Hindlimb muscle (tissue), 1 donor: ENCODE data around the gene KCMF1. TPM values are rescaled to one million over a fixed set of nuclear protein-coding genes. Genes with fewer than 3 reads are reported as not detected.

Experiments used
- DNase-seq: peaks from one replicate; pipeline ENCODE4 v3.0.0-alpha.2; 2013
- polyA plus RNA-seq: library from polyadenylated mRNA; unstranded; fragments of 120-200 nt; gene quantifications from one replicate; pipeline ENCODE4 v1.2.1, GENCODE V29; 2013; ENCODE audit not compliant: insufficient read length

Gene KCMF1
- polyA plus RNA-seq, 1 donor: 39.6 TPM

DNA sequence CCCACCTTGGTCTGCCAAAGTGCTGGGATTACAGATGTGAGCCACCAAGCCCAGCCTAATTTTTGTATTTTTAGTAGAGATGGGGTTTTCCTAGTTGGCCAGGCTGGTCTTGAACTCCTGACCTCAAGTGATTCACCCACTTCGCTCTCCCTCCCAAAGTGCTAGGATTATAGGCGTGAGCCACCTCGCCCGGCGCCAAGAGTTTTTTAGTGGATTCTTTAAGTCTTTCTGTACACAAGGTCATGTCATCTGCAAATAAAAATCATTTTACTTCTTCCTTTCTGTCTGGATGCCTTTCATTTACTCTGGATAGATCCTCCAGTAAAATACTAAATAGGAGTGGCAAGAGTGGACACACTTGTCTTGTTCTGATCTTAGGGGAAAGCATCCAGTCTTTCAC is 61.7 kb downstream of the KCMF1 start:
- DNase-seq: no peak

DNA sequence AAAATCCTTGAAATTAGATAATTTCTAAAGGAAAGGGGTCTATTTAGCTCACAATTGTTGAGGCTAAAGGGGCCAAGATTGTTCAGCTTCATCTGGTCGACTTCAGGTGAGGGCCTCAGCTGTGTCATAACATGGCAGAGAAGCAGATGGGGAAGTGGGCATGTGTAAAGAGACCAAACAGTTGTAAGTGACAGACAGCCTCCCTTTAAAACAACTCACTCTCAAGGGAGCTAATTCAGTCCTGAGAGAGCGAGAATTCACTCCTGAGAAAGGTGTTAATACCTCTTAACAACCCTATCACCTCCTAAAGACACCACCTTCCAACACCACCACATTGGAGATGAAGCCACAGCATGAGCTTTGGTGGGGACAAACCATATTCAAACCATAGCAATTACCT is 62.4 kb downstream of the KCMF1 start:
- DNase-seq: no peak

DNA sequence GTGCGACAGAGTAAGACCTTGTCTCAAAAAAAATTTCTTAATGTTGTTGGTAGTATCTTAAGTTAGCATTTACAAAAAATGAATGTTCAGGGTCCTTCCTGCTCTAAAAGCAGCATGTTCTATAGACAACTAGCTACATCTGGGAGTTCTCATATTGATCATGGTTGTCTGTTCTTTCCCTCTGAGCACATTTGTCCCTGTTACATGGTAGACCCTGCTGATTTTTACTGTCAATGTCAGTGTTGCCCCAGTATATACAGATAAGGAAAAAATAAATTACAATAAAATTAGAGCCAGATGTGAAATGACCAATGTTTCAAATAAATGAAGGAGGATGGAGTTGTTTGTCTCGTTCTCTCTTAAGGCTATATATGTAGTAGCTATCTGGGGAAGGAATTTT is 63.2 kb downstream of the KCMF1 start:
- no peak for DNase-seq

DNA sequence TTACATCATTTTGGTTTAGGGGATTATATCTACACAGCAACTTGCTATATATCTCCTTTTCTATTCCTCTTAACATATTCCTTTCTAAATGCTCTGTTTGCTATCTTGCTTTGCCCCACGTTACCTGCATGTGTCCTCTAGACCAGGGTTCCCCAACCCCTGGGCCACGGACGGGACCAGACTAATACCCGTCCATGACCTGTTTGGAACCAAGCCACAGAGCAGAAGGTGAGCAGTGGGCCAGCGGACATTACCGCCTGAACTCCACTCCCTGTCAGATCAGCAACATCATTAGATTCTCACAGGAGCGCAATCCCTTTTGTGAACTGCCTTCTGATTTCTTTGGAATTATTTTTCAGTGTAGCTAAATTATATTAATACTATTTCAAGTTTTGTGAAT is 66.7 kb downstream of the KCMF1 start:
- DNase-seq: no peak

DNA sequence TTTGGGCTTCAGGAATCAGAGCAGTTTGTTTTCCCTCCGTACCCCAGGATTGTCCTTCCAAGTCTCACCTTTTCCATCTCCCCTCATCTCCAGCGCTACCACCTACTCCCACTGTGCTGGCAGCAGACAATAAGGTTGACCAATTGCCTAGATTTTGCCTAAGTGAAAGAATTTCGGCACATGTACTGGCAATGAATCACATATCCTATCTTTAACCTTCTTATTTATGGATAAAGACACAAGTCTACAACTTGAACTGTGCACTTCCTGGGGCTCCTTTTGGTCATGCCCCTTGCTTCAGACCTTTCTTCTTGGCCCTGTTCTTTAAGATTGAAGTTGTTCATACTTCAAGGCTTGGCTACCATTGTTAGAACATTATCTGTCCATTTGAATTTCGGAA is 71.4 kb downstream of the KCMF1 start:
- no peak for DNase-seq

DNA sequence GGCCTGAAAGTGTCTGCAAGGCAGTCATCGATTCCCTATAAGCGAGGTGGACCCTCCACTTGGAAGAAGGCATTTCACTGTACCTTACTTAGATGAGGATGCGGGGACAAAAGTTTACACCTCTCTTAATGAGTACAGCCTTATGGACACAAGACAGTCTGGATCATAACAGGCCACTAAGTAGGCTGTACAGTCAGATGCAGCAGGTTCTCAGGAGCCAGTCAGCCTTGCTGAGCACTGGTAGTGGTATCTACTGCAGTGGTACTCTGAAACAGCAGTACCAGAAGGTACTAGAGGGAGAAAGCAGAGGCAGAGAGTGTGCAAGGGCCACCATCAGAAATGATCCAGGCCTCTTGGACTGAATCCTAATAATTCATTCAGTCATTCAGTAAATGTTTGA is 77.6 kb downstream of the KCMF1 start:
- DNase-seq: no peak

DNA sequence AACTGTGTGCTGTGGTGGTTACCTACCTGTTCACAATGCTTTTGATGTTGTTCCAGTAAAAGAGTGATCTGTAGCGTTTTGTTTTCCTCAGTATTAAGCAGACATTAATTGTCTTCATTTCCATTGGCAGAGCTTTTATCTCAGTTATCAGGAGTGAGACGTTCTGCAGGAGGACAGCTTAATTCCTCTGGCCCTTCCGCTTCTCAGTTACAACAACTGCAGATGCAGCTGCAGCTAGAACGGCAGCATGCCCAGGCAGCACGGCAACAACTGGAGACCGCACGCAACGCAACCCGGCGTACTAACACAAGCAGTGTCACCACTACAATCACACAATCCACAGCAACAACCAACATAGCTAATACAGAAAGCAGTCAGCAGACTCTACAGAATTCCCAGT is 78.3 kb downstream of the KCMF1 start:
- DNase-seq: no peak

DNA sequence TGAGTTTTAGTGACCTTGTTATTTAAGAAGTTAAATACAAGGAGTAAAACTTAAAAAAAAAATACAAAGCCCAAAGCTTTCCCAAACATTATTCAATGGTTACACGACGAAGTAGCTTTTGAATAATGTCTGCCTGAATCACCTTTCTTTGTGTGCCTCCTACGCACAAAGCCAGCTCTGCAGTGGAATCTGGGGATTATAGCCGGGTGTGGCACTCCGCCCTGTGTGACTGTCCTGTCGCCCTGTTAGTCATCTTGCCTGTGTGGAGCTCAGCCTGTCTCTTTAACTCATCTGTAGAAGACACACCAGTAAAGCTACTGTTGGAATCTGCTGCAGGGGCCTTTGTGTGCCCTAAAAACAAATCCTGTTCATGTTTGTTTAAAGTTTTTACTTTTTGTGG is 82.8 kb downstream of the KCMF1 start:
- DNase-seq: no peak

DNA sequence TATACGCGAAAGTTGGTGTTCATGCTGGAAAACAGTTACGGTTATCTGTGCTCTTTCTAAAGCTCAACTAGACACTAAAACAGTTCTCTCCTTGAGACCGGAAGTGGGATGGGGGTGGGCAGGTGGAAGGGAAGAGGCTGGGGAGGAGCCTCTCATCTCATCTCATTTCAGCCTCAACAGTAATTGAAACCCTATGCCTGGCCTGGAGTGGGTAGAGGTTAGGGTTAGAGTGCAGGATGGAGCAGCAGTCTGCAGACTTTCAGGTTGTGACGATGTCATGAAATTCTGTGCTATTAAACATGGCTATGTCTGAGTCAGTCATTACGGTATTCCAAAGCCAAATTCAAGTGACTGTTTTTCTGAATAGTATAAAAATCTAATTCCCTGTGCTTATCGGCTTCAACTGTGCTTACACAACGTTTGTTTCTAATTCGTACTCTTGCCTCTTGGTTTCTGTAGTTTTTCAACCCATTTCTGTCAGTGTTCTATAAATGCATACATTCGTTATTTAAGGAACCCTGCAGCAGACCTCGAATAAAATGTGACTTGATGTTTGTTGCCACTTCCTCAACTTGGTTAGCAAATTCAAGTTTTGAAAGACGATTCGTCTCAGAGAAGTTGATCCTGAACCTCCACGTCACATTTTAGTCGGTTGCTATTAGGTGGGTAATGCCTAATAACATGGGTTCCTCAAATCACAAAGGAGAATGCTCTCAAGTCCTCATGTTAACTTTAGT is 86.4 kb downstream of the KCMF1 start:
- no peak for DNase-seq

DNA sequence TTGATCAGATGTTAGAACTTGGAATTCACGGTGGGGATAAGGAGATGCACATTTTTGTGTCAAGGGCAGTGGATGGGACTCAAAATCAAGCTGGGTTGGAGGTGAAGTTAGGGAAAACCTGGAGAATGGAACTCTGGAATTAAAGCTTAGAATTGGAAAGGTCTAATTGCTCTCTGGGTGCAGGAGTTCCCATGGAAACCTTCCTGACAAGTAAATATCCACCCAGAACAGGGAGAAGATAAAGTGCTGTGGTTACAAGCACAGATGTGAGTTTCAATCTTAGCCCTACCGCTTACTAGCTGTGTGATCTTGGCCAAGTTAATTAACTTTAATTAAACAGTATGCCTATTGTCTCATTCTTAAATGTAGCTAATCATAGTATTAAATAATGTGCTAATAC is 90.9 kb downstream of the KCMF1 start:
- no peak for DNase-seq

DNA sequence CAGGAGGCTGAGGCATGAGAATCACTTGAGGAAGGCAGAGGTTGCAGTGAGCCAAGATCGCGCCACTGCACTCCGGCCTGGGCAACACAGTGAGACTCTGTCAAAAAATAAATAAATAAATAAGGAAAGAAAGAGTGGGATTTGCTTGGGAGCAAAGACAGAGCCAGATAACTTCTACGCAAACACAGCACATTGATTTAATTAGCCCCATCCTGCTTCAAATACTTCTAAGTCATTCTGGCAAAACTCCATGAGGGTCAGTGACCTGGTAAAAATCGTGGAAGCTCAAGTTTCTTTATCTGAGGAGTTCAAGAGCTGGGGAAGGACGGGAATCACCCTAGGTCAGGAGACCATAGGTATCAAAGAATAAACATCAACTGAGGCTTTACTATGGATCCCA is 91.6 kb downstream of the KCMF1 start:
- no peak for DNase-seq

DNA sequence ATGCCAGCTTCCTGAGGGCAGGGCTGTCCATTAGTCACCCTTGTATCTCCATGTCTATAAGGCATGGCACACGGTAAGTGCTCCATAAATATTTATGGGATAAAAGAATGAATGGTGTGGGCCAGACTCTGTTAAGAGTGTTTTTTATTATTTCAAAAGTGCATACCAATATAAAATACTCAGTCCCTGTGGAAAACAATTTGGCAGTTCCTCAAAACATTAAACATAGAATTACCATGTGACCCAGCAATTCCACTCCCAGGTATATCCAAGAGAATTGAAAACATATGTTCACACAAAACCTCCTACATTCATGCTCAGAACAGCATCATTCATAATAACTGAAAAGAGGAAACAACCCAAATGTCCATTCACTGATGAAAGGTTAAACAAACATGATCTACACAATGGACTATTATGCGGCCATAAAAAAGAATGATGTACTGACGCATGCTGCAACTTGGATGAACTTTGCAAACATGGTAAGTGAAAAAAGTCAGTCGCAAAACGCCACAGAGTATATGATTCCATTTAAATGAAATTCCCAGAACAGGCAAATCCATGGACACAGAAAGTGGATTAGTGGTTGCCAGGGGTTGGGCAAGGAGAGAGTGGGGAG is 93.1 kb downstream of the KCMF1 start:
- DNase-seq: no peak

DNA sequence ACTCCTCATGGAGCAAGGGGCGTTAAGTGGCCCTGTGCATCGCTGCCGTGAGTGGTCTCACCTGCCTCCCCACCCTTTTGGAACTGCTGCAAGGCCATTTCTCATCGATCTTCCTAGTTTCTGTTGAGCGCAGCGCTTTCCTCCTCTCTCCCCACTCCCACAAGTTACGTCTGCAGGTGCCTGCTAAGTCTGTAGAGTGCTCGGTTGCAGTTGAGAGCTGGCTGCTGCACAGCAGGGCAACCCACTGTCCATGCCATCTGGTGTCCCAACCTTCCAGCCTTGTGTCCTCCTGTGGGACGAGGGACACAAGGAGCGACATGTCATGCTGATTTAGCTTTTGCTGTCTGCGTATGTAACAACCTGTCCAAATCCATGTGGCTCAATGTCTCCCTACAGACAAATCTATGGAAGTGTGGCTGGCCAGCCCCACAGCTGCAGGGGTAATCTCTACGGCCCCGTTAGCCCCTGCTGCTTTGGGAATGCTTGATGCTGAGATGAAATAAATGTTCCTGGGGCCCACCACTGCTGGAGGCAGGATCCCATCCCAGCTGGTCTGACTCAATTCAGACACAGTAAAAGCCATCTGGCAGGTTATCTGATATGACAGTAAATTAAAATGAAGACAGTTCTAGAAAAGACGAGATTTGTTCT is 94.1 kb downstream of the KCMF1 start:
- DNase-seq: no peak

DNA sequence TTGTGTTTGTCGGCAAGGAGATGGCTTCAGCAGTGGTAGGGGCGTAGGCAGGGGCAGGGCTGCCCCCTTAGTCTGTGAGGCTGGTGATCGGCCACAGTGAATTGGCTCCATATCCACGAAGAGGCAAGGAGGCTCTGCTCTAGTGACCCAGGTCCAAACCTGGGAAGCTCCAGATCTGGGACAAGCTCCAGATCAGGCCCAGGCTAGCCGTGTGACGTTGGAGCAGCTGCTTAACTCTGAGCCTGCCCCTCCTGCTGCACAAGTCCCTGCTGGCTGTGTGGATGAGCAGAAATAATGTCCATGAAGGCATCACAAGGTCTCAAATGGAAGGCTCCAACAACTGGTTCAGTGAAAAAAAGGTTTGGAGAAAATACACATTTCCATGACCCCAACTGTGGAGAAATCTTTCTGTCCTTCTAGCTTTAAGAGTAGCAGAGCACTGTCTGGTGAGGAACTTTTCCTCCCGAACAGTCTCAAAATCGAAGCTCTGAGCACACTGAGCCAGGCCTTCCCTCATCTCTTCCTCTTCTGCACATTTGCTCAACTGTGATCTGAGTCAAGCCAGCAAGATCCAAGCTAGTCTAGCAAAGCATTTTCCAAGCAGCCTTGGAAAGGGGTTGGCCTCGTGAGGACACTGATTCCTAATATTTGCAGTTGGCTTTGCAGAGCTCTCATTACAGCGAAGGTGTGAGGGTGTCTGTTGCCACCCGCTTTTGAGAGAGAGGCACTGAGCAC is 95.2 kb downstream of the KCMF1 start:
- DNase-seq: peak; percentile 32

DNA sequence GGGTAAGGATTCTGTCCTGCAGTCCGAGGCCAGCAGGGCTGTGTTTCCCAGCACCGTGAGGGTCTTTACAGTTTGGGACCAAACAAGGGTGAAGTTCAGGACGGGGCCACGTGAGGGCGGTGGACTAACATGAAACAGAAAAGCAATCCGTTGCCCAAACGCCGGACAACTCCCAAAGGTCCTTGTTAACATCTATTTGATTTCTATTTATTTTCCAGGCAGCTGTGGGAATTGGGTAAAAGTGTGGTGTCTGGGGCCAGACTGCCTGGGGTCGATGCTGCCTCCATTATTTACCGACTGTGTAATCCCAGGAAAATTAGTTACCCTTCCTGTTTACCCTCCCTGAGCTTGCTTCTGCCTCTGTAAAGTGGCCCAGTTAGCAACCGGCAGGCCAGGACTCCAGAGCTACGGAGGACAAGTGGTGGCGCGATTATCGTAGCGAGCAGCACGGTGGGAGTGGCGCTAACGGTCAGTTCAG is 96.0 kb downstream of the KCMF1 start:
- DNase-seq: peak; percentile 74

DNA sequence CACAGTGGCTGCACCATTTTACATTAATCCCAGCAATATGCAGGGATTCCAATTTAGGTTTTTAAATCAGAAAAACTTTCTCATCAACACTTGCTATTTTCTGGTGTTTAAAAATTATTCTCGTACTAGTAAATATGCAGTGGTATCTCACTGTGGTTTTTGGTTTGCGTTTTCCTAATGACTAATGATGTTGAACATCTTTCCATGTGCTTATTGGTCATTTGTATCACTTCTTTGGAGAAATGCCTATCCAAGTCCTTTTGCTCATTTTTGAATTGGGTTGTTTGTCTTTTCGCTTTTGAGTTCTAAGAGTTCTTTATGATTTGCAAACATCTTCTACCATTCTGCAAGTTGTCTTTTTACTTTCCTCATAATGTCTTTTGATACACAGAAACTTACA is 100.1 kb downstream of the KCMF1 start:
- DNase-seq: no peak

DNA sequence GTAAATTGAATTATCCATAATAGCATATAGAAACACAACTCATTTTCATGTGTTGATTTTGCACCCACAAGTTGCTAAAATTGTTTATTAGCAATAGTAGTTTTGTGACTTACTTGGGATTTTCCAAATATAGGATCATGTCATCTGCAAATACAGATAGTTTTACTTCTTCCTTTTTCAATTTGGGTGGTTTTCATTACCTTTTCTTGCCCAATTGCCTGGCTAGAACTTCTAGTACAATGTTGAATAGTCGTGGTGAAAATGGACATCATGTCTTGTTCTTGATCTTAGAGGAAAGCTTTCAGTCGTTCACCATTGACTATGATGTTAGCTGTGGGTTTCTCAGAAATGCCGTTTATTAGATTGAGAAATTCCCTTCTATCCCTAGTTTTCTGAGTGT is 102.1 kb downstream of the KCMF1 start:
- no peak for DNase-seq

DNA sequence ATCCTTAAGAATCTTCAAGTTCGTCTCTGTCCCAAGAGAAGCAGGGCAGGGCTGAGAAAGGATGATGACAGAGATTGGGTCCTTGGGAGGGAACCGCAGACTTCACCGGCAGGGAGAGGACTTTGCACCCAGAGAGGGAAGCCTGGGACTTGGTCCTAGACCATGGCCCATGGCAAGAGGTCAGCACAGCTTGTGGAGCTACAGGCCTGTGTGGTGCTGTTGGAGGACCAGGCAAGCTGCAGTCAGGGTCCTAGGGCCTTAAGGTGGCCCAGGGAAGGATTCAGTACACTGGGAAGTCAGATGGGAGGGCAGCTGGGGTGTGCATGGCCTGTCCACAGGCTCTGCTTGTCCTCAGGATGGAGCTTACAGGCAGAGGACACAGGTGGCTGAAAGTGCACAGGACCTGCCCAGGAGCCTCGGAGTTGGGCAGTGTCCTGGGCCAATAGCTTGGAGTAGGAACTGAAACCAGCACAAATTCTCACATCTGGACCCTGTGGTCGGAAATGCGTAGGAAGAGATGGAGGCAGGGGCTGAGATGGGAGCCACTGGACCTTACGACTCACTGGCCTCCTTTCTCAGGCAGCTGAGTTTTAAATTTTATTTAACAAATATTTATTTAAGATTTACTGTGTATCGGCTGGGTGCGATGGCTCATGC is 105.8 kb downstream of the KCMF1 start:
- no peak for DNase-seq

DNA sequence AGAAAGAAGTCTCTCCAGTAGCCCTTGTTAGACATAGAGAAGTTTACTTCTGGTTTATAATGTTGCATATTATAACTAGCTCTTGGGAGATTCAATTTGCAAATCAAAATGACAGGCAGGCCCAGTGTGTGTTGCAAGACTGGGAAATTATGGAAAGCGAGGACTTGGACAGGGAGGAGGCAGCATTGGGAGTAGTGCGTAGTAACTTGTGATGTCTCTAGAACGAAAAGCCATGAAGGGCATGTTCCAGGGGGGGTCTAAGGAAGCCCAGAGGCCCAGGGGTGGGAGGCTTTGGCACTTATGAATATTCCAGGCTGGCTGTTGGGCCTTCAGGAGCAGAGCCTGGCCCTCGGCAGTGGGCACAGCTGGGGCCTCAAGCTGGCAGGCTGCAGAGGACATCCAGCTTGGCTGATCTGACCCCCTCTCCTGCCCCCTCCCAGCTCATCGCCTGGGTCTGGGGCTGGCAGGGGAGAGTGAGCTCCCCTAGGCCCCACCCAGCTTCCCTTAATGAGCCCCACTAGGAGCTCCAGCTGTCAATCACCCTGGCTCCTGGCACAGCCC is 107.0 kb downstream of the KCMF1 start:
- no peak for DNase-seq

DNA sequence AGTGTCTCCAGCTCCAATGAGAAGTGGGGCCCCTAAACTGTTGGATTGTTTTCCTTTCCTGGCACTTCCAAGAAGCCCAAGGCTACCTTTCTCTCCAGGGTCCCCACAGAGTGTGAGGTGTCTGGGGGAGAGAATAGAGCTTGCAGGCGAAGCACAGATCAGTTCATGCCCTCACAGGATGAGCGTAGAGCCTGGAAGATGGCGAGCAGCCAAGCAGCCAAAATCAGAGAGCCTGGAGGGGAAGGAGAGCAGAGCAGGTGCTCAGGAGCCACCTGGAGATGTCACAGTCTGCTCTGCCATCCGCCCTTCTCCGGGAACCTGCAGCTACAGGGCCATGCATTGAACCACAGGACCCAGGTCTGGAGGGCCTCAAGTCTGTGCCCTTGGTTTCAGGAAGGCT is 107.6 kb downstream of the KCMF1 start:
- DNase-seq: no peak

DNA sequence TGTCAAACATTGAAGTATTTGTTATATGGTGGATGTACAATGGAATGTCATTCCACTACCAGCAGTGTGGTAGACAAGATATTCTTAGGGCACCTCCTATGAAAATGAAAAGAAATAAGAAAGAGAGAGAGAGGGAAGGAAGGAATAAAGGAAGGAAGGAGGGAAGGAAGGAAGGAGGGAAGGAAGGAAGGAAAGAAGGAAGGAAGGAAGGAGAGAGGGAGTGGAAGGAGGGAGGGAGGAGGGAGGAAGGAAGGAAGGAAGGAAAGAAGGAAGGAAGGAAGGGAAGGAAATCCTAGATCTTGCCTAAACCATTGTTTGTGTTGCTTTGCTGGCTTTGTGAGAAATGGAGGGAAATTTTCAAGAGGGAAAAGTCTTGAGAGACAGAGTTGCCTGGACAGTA is 112.1 kb downstream of the KCMF1 start:
- DNase-seq: no peak

DNA sequence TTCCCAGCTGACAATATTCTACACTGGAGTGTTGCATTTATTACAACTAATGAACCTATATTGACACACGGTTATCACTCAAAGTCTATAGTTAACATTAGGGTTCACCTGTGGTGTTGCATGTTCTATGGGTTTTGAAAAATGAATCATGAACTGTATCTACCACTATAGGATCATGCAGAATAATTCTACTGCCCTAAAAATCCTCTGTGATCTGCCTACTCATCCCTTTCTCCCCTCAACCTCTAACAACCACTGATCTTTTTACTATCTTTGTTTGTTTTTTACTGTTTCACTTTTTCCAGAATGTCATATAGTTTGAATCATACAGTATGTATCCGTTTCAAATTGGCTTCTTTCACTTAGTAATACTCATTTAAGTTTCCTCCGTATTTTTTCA is 114.6 kb downstream of the KCMF1 start:
- DNase-seq: no peak
